Right lobe of liver (tissue), 6 donors: ENCODE measurements around the gene HYAL1. TPM values are rescaled to one million over a fixed set of nuclear protein-coding genes. Genes with fewer than 3 reads are reported as not detected.

Experiments used
- ATAC-seq, 4 donors: fragments of 200-7000 bp; cut with Tn5 transposase; one replicate each; pipeline ENCODE4 v1.9.1; 2020; ENCODE audit warnings: mild to moderate bottlenecking in 4 of 4, moderate library complexity in 4 of 4
- DNase-seq, 3 donors: peaks; one replicate each; pipeline ENCODE4 v3.0.0-alpha.2; 2020
- H3K27ac ChIP-seq, 3 donors: fragments of 200-600 bp; one replicate each; pipeline ENCODE4 v1.8.0; 2022
- H3K27me3 ChIP-seq, 2 donors: fragments of 200-600 bp; one replicate each; pipeline ENCODE4 v1.8.0; 2022
- H3K36me3 ChIP-seq, 4 donors: fragments of 200-600 bp; sonication (generic) in 1 of 4; one replicate each; pipeline versions ENCODE4 v1.5.1 to v1.8.0; 2017 to 2022; ENCODE audit warnings: control low read depth in 1 of 4
- H3K4me1 ChIP-seq, 4 donors: fragments of 200-600 bp; sonication (generic) in 1 of 4; one replicate each; pipeline versions ENCODE4 v1.5.1 to v1.8.0; 2017 to 2022; ENCODE audit warnings: control low read depth in 1 of 4
- H3K4me3 ChIP-seq, 3 donors: fragments of 200-600 bp; one replicate each; pipeline ENCODE4 v1.8.0; 2022
- H3K9me3 ChIP-seq, 4 donors: fragments of 200-600 bp; sonication (generic) in 1 of 4; one replicate each; pipeline versions ENCODE4 v1.5.1 to v1.8.0; 2017 to 2022; ENCODE audit warnings: control low read depth in 1 of 4
- CTCF ChIP-seq, 4 donors: fragments of 200-600 bp in 3 of 4; fragments of 450-650 bp in 1 of 4; IDR thresholded peaks; one replicate each; pipeline versions ENCODE4 v1.5.1 to v1.8.0; 2016 to 2022; ENCODE audit warnings: antibody characterized with exemption in 4 of 4, mild to moderate bottlenecking in 2 of 4
- POLR2A ChIP-seq: fragments of 450-650 bp; IDR thresholded peaks from one replicate; pipeline ENCODE4 v1.6.1; 2017; ENCODE audit warnings: antibody characterized with exemption, mild to moderate bottlenecking
- WGBS: methylation state at CpG from one replicate; pipeline ENCODE4 v1.1.6; 2018; ENCODE audit warnings: low coverage, low lambda C conversion rate; ENCODE audit not compliant: insufficient coverage; ENCODE audit errors: missing lambda C conversion rate; 5-methylcytosine and 5-hydroxymethylcytosine counted together
- intact Hi-C, 2 donors: fragments of 100-400 bp; cut with DNase I; formaldehyde crosslinking; loops; one replicate each; pipeline versions ENCODE4 v1.11.2 to v1.14.1; 2022
- total RNA-seq, 6 experiments: library from RNA; depleted of rRNA in 2 of 6; stranded (reverse); fragments of >200 nt in 2 of 6; fragmentation: NEBNext Ultra II Directional in 3 of 6; extraction: Animal tissue kit (Norgen Biotek cat#: 25700) in 3 of 6; gene quantifications; one replicate each; pipeline versions ENCODE4 v1.1.0 to v1.2.4, GENCODE V29; 2016 to 2023
- donor health status: DM: no; HTN: yes; CAD: no.
- donor health status: DM: no; HTN: no; CAD: no.
- donor health status: DM: no; HTN: no; CAD: no.
- donor health status: DM: no; HTN: yes; CAD: no.
- donor health status: DM: no; HTN: yes; CAD: no.

Gene HYAL1
- total RNA-seq, 6 experiments from 2014 or later = 90.6 to 157 (median 136) TPM

GRCh38 chr3:50254577-50255250 is 48.7 kb downstream of the HYAL1 start:
- H3K27ac ChIP-seq = peak overlapping the region; percentile 76 to 83 (median 78)
- H3K9me3 ChIP-seq = no peaks in the 10 kb centered on the region
- WGBS = 27% methylated on average over 2 of the region's 8 CpGs
- peaks cover 0 to 37% (median 18%) of the 10 kb centered on the region in 4 donors for H3K4me1 ChIP-seq
- H3K4me3 ChIP-seq = no peak overlapping the region
- ATAC-seq (peak; percentile 39 to 67 (median 65)), DNase-seq (peak; percentile 75 to 81 (median 79))
- peaks cover 0 to 32% (median 22%) of the 10 kb centered on the region in 4 donors for H3K36me3 ChIP-seq
- TF ChIP-seq CTCF (IDR thresholded peaks at IDR 0.05) (no peak), POLR2A (no peak)
- no peaks in the 10 kb centered on the region for H3K27me3 ChIP-seq
- intact Hi-C loops = no loop called here

- H3K27ac ChIP-seq = no peak overlapping the region
- no peaks in the 10 kb centered on the region for H3K27me3 ChIP-seq
- H3K36me3 ChIP-seq = peaks cover 0 to 13% (median 5%) of the 10 kb centered on the region in 4 donors
- WGBS = 57% methylated on average over 3 of the region's 8 CpGs
- no peaks in the 10 kb centered on the region for H3K9me3 ChIP-seq
- ATAC-seq = no peak
- DNase-seq = no peak
- intact Hi-C loops = no loop called here
- TF ChIP-seq CTCF (IDR thresholded peaks at IDR 0.05) = no peak
- no peak for TF ChIP-seq POLR2A
- H3K4me3 ChIP-seq = no peak overlapping the region
- H3K4me1 ChIP-seq = peaks cover 0 to 64% (median 27%) of the 10 kb centered on the region in 4 donors
Observed at GRCh38 chr3:50251220-50251619, 52.2 kb downstream of the HYAL1 start.

- no CpG with 5 or more reads among the region's 4 CpGs for WGBS
- TF ChIP-seq POLR2A (no peak), CTCF (IDR thresholded peaks at IDR 0.05) (no peak)
- no peaks in the 10 kb centered on the region for H3K9me3 ChIP-seq
- H3K4me3 ChIP-seq = no peak overlapping the region
- peaks cover 0 to 9% (median 4%) of the 10 kb centered on the region in 4 donors for H3K36me3 ChIP-seq
- ATAC-seq = no peak
- no peaks in the 10 kb centered on the region for H3K27me3 ChIP-seq
- H3K27ac ChIP-seq = no peak overlapping the region
- intact Hi-C loops = no loop called here
- DNase-seq = no peak
- peaks cover 0 to 70% (median 26%) of the 10 kb centered on the region in 4 donors for H3K4me1 ChIP-seq
Observed at GRCh38 chr3:50250514-50250913, 52.9 kb downstream of the HYAL1 start.

Other genes with a start within 250 kb of the HYAL1 start
- 10 to 100 TPM; 42.1 to 62.4 (median 46.4) TPM for gene RBM5, start 214.7 kb downstream of the HYAL1 start, total RNA-seq
- gene SEMA3F, start 148.2 kb downstream of the HYAL1 start, total RNA-seq = 1 to 10 TPM; 1.2 to 5.9 (median 4.2) TPM
- under 1 TPM in 1 of 6 experiments, not detected in 5; 0.07 TPM for gene GNAT1, start 112.0 kb downstream of the HYAL1 start, total RNA-seq
- gene SLC38A3, start 98.3 kb downstream of the HYAL1 start, total RNA-seq = 100 to 1,000 TPM in 4 of 6 experiments, 10 to 100 TPM in 2; 77.7 to 311 (median 190) TPM
- gene GNAI2, start 67.4 kb downstream of the HYAL1 start, total RNA-seq = 100 to 1,000 TPM in 2 of 6 experiments, 10 to 100 TPM in 4; 73.3 to 125 (median 98.7) TPM
- gene SEMA3B, start 34.4 kb downstream of the HYAL1 start, total RNA-seq = 1 to 10 TPM; 1.7 to 4.5 (median 2.6) TPM
- not detected for gene LSMEM2, start 24.5 kb downstream of the HYAL1 start, total RNA-seq
- 10 to 100 TPM; 40.8 to 71.0 (median 56.3) TPM for gene IFRD2, start 11.1 kb downstream of the HYAL1 start, total RNA-seq
- 1 to 10 TPM; 1.8 to 7.5 (median 3.1) TPM for gene HYAL3, start 4.2 kb downstream of the HYAL1 start, total RNA-seq
- gene NAA80, start 4.2 kb downstream of the HYAL1 start, total RNA-seq = 1 to 10 TPM; 2.5 to 6.2 (median 3.5) TPM
- gene HYAL2, start 19.2 kb upstream of the HYAL1 start, total RNA-seq = 10 to 100 TPM; 13.0 to 41.6 (median 21.2) TPM
- gene TUSC2, start 24.6 kb upstream of the HYAL1 start, total RNA-seq = 10 to 100 TPM in 5 of 6 experiments, 1 to 10 TPM in 1; 9.7 to 36.9 (median 12.5) TPM
- 10 to 100 TPM in 3 of 6 experiments, 1 to 10 TPM in 3; 5.2 to 17.8 (median 9.1) TPM for gene RASSF1, start 37.3 kb upstream of the HYAL1 start, total RNA-seq
- under 1 TPM; 0.25 to 0.70 (median 0.46) TPM for gene ZMYND10, start 42.2 kb upstream of the HYAL1 start, total RNA-seq
- gene NPRL2, start 47.2 kb upstream of the HYAL1 start, total RNA-seq = 10 to 100 TPM; 10.6 to 18.3 (median 14.4) TPM
- gene CYB561D2, start 47.3 kb upstream of the HYAL1 start, total RNA-seq = 10 to 100 TPM; 14.3 to 29.4 (median 20.7) TPM
- 10 to 100 TPM; 15.0 to 30.9 (median 19.2) TPM for gene TMEM115, start 55.9 kb upstream of the HYAL1 start, total RNA-seq
- gene CACNA2D2, start 200.1 kb upstream of the HYAL1 start, total RNA-seq = under 1 TPM in 5 of 6 experiments, not detected in 1; 0.06 to 0.39 (median 0.26) TPM